ENCODE measurements around the gene BST1.

DNA sequence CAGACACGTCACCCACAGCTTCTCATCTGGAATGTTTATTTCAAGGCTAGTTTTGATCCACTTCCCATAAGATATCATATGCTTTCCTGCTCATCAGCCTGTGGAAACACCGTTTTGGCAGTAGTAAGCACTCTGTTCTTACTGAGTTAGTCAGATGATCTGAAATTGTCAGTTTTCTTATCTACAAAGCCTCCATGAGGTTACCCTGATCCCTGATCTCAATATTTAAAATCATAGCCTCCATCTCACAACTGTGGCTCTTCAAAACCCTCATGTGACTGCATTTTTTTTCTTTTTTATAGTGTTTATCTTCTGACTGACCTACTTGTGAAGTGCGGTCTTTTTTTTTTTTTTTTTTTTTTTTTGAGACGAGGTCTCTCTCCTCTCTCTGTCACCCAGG, 22.7 kb downstream of the BST1 start:
- TF ChIP-seq CTCF (conservative IDR thresholded peaks at IDR 0.05 in 1 of 2, IDR thresholded peaks at IDR 0.05 in 1 of 2; ENCODE audit: low read depth in 1 of 2, low read length in 2 of 2) (no peak), EZH2 (IDR thresholded peaks at IDR 0.05; ENCODE audit: low read length, missing control alignments) (no peak)
